MM.1S (cell line): ENCODE results near the gene EIF3F.

Experiments used
- CTCF ChIP-seq: fragments of 300-600 bp; sonication (generic); IDR thresholded peaks from 2 replicates; pipeline ENCODE4 v1.5.1; 2016; ENCODE audit warnings: antibody characterized with exemption, low read length, mixed read lengths
- EZH2 ChIP-seq: fragments of 300-600 bp; sonication (generic); optimal IDR thresholded peaks from 2 replicates; pipeline ENCODE3; 2017; ENCODE audit warnings: low read depth, mild to moderate bottlenecking, antibody characterized with exemption, low read length, mixed read lengths

- TF ChIP-seq CTCF (no peak), EZH2 (no peak)
Measured at GRCh38 chr11:7999795-8000194, 12.7 kb downstream of the EIF3F start.
